NCI-H524 (cell line): ENCODE data around the gene EIF1.
A peak's percentile ranks its signal among the peaks of the same experiment; 100 is the strongest.

ENCODE experiments used
- DNase-seq, 2 experiments: peaks; one replicate each; lab custom pipeline; 2025; lab: John Stamatoyannopoulos, UW

The EIF1 gene

GRCh38 chr17:41735744-41736143, 47.1 kb downstream of the EIF1 start:
- DNase-seq = no peak

DNA sequence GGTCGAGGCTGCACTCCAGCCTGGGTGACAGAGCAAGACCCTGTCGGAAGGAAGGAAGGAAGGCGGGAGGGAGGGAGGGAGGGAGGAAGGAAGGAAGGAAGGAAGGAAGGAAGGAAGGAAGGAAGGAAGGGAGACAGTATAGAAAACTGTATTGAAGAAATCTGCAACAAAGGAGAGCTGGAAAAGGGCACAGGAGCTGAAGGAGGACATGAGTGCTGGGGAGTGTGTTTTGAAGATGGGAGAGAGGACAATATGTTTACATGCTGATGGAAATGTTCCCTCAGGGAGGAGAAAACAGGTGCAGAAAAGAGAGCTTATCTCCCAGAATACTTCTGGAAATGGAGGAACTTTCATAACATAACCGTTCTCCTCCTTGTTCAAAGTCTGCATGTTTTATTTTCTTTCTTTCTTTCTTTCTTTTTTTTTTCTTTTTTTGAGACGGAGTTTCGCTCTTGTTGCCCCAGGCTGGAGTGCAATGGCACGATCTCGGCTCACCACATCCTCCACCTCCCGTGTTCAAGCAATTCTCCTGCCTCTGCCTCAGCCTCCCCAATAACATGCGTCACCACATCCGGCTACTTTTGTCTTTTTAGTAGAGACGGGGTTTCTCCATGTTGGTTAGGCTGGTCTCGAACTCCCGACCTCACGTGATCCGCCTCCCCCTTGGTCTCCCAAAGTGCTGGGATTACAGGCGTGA, 48.4 kb downstream of the EIF1 start:
- DNase-seq = no peak

DNA sequence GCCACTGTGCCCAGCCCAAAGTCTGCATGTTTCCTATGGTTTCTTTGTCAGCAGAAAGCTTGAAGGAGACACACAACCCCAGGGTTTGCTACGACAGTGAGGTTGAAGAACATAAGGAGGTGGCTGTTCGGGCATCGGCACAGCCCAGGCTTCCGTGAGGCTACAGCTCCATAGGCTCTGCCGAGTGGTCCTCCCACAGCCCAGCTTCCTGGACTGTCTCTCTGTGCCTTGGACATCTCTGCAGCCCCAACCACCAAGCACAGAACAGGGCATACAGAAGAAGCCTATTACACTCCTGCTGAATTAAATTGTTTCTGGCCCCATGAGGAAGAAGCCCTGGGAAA, 49.0 kb downstream of the EIF1 start:
- DNase-seq = no peak

GRCh38 chr17:41738077-41738800, 49.6 kb downstream of the EIF1 start:
- DNase-seq = peak; percentile 73 to 87

- no peak for DNase-seq
Observed at GRCh38 chr17:41738801-41739112, 50.1 kb downstream of the EIF1 start.

DNA sequence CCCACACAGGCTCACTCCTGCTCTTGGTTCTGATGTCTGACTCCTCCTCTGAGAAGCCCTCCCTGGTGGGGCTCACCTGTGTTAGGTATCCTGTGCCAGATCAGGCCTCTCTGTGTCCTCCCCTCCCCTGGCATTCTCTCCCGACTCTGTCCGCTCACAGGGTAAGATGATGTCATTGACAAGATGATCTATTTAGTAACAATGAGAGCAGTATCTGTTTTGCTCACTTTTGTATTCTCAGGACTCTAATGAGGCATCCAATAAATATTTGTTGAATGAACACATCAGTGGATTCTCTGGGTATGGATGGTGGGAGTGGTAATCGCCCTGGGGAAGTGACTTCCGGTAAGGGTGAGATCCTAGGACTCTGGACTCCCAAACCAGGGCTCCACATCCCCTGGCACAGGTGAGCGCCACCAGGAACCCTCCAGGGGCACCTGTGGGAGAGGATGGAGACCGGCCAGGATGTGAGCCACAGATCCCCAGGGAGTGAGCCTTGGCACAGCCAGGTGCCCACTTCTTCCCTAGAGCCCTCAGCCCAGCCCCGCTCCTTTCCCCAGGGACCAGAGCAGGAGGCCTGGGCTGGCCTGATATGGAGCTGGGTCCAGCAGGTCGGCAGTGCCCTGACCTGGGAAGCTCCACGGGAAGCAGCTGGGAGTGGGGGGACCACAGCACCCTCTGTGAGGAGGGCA, 51.1 kb downstream of the EIF1 start:
- no peak for DNase-seq

DNA sequence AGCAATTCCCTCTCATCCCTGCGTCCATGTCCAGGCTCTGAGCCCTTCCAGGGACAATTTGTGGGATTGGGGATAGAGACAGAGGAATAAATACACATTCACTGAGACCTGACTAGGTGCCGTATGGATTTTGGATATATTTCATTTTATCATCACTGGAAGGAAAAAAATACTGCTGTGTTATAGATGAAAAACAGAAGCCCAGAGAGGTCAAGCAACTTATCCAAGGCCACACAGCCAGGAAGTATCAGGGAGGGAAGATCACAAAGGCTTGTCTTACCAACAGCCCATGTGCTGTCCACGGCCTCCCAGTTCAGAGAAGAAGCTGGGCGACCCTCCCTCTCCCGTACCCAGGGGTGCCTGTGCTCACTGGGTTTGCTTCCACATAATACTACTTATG, 51.8 kb downstream of the EIF1 start:
- no peak for DNase-seq

DNA sequence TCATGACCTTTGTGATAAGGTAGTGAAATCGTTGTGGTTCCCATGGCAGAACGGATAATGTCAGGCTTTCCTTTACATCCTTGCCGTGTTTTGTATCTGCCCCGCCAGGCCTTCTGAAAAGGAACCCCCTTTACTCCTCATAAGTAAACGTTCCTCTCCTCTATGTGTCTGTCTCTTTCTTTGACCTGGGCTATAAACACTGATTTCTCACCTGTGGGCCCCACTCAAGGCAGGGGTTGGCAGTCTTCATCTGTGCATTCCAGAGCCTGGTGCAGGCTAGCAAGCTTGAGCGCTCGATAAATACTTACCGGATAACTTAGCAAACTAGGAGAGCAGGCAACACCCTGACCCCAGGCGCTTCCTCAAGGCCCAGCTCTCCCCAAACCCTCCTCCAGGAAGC, 53.0 kb downstream of the EIF1 start:
- DNase-seq = no peak
